HG02610 (cell line): ENCODE measurements around the gene PORCN.
"Not testable (repeated sequence)": the region's sequence is repeated elsewhere in the genome, so short reads cannot be mapped to it uniquely, and the experiment has no call there.

Experiments used
- ATAC-seq: cut with Tn5 transposase; IDR thresholded peaks from one replicate; pipeline ENCODE4 v1.9.1; 2021; ENCODE audit warnings: mild to moderate bottlenecking, moderate library complexity; ENCODE audit not compliant: unreplicated experiment

PORCN gene

GRCh38 chrX:48509619-48510018, 827 bp downstream of the PORCN start:
- ATAC-seq = no peak

- ATAC-seq = no peak
Measured at GRCh38 chrX:48511560-48511959, 2.8 kb downstream of the PORCN start.

GRCh38 chrX:48512371-48512935, 3.7 kb downstream of the PORCN start:
- no peak for ATAC-seq

GRCh38 chrX:48513670-48514069, 4.9 kb downstream of the PORCN start:
- no peak for ATAC-seq

- ATAC-seq = no peak
Measured at GRCh38 chrX:48514126-48514806, 5.5 kb downstream of the PORCN start.

- ATAC-seq = no peak
Measured at GRCh38 chrX:48514868-48515460, 6.2 kb downstream of the PORCN start.

- ATAC-seq = no peak
Measured at GRCh38 chrX:48515842-48516241, 7.0 kb downstream of the PORCN start.

- ATAC-seq = no peak
Measured at GRCh38 chrX:48516285-48516684, 7.5 kb downstream of the PORCN start.

GRCh38 chrX:48516987-48517386, 8.2 kb downstream of the PORCN start:
- ATAC-seq = no peak

GRCh38 chrX:48519481-48519880, 10.7 kb downstream of the PORCN start:
- ATAC-seq = not testable (repeated sequence)

- no peak for ATAC-seq
Measured at GRCh38 chrX:48520455-48520854, 11.7 kb downstream of the PORCN start.

- ATAC-seq = no peak
Measured at GRCh38 chrX:48520976-48521352, 12.2 kb downstream of the PORCN start.

- ATAC-seq = peak; percentile 98
Measured at GRCh38 chrX:48521353-48522243, 12.8 kb downstream of the PORCN start, which contains the start of gene EBP. Gene EBP (plus strand): TSS chrX:48521808. CDS start chrX:48523772, 1,964 bp downstream.

GRCh38 chrX:48522291-48522690, 13.5 kb downstream of the PORCN start:
- no peak for ATAC-seq

GRCh38 chrX:48523682-48524081, 14.9 kb downstream of the PORCN start:
- ATAC-seq = no peak

- ATAC-seq = not testable (repeated sequence)
Measured at GRCh38 chrX:48525853-48526252, 17.1 kb downstream of the PORCN start.

GRCh38 chrX:48530736-48531135, 21.9 kb downstream of the PORCN start:
- no peak for ATAC-seq

GRCh38 chrX:48531358-48531959, 22.7 kb downstream of the PORCN start:
- ATAC-seq = no peak

GRCh38 chrX:48532161-48532560, 23.4 kb downstream of the PORCN start:
- no peak for ATAC-seq

- ATAC-seq = no peak
Measured at GRCh38 chrX:48533165-48533564, 24.4 kb downstream of the PORCN start.
